Osteocyte (in vitro differentiated cells): ENCODE results near the gene HTR3A. TPM values are rescaled to one million over a fixed set of nuclear protein-coding genes. Genes with fewer than 3 reads are reported as not detected.
A peak's percentile ranks its signal among the peaks of the same experiment; 100 is the strongest.

ENCODE experiments used
- DNase-seq: peaks from one replicate; pipeline ENCODE4 v3.0.0; 2021; ENCODE audit warnings: mixed read lengths; ENCODE audit not compliant: unreplicated experiment; ENCODE audit errors: extremely low spot score
- H3K27ac Mint-ChIP-seq: one replicate; pipeline ENCODE4 v1.8.0; 2021; ENCODE audit warnings: mild to moderate bottlenecking, mixed read lengths; ENCODE audit not compliant: unreplicated experiment
- H3K27me3 Mint-ChIP-seq: one replicate; pipeline ENCODE4 v1.8.0; 2021; ENCODE audit warnings: mixed read lengths; ENCODE audit not compliant: unreplicated experiment
- H3K36me3 Mint-ChIP-seq: one replicate; pipeline ENCODE4 v1.8.0; 2021; ENCODE audit warnings: mixed read lengths; ENCODE audit not compliant: unreplicated experiment
- H3K4me1 Mint-ChIP-seq: one replicate; pipeline ENCODE4 v1.8.0; 2021; ENCODE audit warnings: mixed read lengths; ENCODE audit not compliant: unreplicated experiment
- H3K4me3 Mint-ChIP-seq: one replicate; pipeline ENCODE4 v1.8.0; 2021; ENCODE audit warnings: mild to moderate bottlenecking, moderate library complexity, mixed read lengths; ENCODE audit not compliant: unreplicated experiment
- H3K9me3 Mint-ChIP-seq: one replicate; pipeline ENCODE4 v1.8.0; 2021; ENCODE audit warnings: mixed read lengths; ENCODE audit not compliant: unreplicated experiment
- CTCF ChIP-seq: fragments of 200-600 bp; sonication (generic); IDR thresholded peaks from 2 replicates; pipeline ENCODE4 v1.5.0; 2021; ENCODE audit warnings: antibody characterized with exemption, mild to moderate bottlenecking, moderate library complexity
- total RNA-seq: library from RNA; stranded (reverse); gene quantifications from 2 replicates; pipeline ENCODE4 v1.2.1, GENCODE V29; 2021

Gene HTR3A
- total RNA-seq, 1 donor from 2014 or later = not detected

DNA sequence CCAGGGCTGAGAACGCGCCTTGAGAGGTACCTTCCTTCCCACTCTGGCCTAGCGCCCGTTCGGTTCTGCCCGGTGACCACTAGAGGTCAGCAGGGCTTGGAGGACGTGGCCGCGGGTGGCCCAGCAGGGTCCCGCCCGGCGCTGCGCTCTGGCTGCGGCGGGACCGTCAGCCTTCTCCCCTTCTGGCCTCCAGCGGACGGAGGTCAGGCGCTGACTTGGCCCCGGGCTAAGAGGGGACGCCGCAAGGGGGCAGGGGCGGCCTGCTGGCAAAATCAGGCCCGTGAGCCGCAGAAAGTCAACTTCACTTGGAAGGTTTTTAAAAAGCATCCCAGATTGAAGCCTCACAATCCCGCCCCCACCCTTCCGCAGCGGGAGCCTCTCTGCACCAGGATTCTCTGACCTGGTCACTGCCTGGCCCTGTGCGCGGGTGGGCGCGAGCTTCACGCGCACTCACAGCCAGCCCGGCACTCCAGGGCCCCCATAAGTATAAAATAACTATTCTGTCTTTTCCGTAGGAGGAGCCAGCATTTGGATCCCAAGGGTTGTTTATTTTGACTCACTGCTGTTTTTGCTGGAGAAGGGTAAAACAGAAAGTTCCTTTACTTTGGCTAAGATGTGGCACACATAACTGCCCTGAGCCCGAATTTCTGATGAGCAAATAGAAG, 61.4 kb downstream of the HTR3A start:
- Mint-ChIP-seq H3K4me1 (peaks cover 26% of the 10 kb centered on the region), H3K36me3 (no peaks in the 10 kb centered on the region), H3K27ac (peak overlapping the region; percentile 66), H3K27me3 (peaks cover 15% of the 10 kb centered on the region), H3K4me3 (peak overlapping the region; percentile 72), H3K9me3 (no peaks in the 10 kb centered on the region)
- DNase-seq = peak; percentile 88
- peak; percentile 88 for TF ChIP-seq CTCF

- DNase-seq = no peak
- TF ChIP-seq CTCF = no peak
- Mint-ChIP-seq H3K36me3 (no peaks in the 10 kb centered on the region), H3K4me1 (peaks cover 20% of the 10 kb centered on the region), H3K9me3 (no peaks in the 10 kb centered on the region), H3K27me3 (peaks cover 12% of the 10 kb centered on the region), H3K4me3 (peak overlapping the region; percentile 72), H3K27ac (peak overlapping the region; percentile 66)
These were observed 62.0 kb downstream of the HTR3A start for GRCh38 chr11:114036958-114037357.

DNA sequence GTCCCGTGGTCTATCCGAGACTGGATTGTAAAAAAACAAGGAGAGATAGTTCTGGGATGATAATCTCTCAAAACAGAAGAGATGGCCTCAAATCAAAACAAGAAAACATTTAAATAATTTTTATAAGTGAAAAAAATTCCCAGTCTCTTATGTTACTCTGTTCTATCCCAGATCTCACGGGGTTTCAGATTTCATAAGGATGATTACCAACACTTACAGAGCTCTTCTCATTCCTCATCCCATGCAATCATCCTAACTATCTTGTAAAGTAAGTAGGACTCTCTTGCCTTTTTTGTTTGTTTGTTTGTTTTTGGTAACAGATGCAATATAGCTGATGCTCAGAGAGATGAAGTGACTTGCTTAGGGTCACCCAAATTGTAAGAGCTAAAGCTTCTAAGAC, 64.6 kb downstream of the HTR3A start:
- H3K4me1 Mint-ChIP-seq = peaks cover 30% of the 10 kb centered on the region
- DNase-seq = no peak
- no peaks in the 10 kb centered on the region for H3K36me3 Mint-ChIP-seq
- peaks cover 8% of the 10 kb centered on the region for H3K27me3 Mint-ChIP-seq
- no peak for TF ChIP-seq CTCF
- H3K27ac Mint-ChIP-seq = no peak overlapping the region
- H3K4me3 Mint-ChIP-seq = no peak overlapping the region
- H3K9me3 Mint-ChIP-seq = no peaks in the 10 kb centered on the region

Other genes starting within 250 kb of the HTR3A start
- 14.3 and 14.7 TPM in 2 replicates for gene ZW10, start 201.4 kb upstream of the HTR3A start, total RNA-seq
- gene CLDN25, start 195.3 kb upstream of the HTR3A start, total RNA-seq = not detected in 2 replicates
- 37.2 and 39.9 TPM in 2 replicates for gene USP28, start 99.5 kb upstream of the HTR3A start, total RNA-seq
- not detected in 2 replicates for gene HTR3B, start 70.3 kb upstream of the HTR3A start, total RNA-seq
- gene ZBTB16, start 84.6 kb downstream of the HTR3A start, total RNA-seq = 19.1 and 20.3 TPM in 2 replicates